WI38 (cell line): ENCODE data around the gene RAB27A.

Source experiments
- H3K4me3 ChIP-seq: 2 replicates; pipeline ENCODE4 v1.5.1; 2011; ENCODE audit warnings: low read depth, mild to moderate bottlenecking, control low read depth, low read length
- CTCF ChIP-seq: IDR thresholded peaks from 2 replicates; pipeline ENCODE4 v1.5.1; 2012; ENCODE audit warnings: low read depth, mild to moderate bottlenecking, control low read depth, low read length

Gene RAB27A

DNA sequence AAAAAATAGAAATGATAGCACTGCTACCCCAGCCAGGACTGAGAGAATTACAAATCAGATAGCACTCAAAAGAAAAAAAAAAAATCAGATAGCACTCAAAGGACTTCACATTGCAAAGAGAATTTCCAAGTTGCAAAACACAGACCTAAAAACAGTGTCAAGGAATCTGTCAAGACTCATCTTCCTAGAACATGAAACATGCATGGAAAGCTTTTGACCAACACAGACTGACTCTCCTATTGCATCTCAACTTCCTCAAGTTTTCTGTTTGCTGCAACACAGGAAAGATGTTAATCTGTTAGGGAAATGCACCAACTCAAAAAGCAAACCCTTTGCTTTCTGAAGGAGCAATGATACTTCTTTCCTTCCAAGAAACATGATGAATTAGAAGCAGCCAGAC is 42.3 kb downstream of the RAB27A start:
- no peak overlapping the region for H3K4me3 ChIP-seq

DNA sequence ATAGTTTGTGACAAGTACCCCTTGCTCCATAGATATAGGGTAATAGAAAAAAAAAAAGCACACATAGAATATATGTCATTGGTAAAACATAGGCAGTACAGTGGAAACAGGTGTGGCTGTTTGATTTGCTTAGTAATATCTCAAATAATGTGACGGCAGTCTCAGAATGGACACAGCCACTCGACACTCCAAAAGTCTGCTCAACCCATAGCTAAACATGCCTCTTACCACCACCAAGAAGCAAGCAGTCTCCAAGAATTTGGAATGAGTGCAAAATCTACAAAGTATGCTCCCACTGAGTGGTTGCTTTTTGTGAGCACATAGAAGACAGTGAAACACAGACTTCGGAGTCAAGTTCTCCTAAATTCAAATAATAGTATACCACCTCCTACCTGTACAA is 43.0 kb downstream of the RAB27A start:
- TF ChIP-seq CTCF, result no peak
- no peak overlapping the region for H3K4me3 ChIP-seq

More for the DNA sequence above, 42.3 kb downstream of the RAB27A start:
- TF ChIP-seq CTCF, result no peak

DNA sequence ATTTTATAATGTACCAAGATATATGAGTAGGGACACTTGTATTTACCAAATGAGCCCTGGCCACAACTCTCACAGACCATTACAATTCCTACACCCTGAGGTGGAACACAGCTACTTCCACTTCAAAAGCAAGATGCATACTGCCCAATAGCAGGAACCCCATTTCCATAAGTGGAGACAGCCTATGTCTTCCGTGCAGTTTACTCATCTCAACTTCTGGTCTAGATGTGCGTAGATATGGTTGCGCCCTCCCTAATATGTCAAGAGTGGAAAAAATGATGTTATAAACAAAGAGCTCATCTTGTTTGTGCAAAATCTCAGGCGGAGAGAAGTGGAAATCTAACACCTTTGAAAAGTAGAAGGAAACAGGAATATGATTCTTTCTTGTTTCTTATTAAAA is 44.6 kb downstream of the RAB27A start:
- H3K4me3 ChIP-seq, result no peak overlapping the region

DNA sequence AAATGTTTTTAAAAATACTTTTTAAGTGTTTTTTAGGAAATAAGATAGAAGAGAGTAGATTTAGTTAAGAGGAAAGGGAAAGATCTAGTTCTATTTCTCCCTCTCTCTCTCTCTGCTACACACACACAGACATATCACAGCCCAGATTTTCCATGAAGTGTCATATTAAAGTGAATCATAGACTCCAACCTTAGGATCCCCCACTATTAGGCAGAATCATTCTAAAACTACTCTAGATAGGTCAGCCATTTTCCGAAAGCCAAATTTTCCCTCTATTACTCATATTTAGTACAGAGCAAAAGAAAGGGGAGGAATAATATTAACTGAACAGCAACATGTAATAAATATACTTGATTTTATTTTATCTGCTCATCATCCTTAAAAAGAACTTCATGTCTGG is 47.7 kb downstream of the RAB27A start:
- H3K4me3 ChIP-seq, result no peak overlapping the region

More for the DNA sequence above, 44.6 kb downstream of the RAB27A start:
- TF ChIP-seq CTCF, result no peak

GRCh38 chr15:55241186-55241585 is 48.4 kb downstream of the RAB27A start:
- H3K4me3 ChIP-seq, result no peak overlapping the region
- TF ChIP-seq CTCF, result no peak

More for the DNA sequence above, 47.7 kb downstream of the RAB27A start:
- no peak for TF ChIP-seq CTCF

GRCh38 chr15:55240125-55240760 is 49.4 kb downstream of the RAB27A start:
- no peak overlapping the region for H3K4me3 ChIP-seq
- TF ChIP-seq CTCF, result no peak

GRCh38 chr15:55239440-55240124 is 50.0 kb downstream of the RAB27A start:
- TF ChIP-seq CTCF, result no peak
- no peak overlapping the region for H3K4me3 ChIP-seq
